Measurements from ENCODE around the gene PPP1R18.
"Not testable (repeated sequence)": the region's sequence is repeated elsewhere in the genome, so short reads cannot be mapped to it uniquely, and the experiment has no call there.

Gene PPP1R18

DNA sequence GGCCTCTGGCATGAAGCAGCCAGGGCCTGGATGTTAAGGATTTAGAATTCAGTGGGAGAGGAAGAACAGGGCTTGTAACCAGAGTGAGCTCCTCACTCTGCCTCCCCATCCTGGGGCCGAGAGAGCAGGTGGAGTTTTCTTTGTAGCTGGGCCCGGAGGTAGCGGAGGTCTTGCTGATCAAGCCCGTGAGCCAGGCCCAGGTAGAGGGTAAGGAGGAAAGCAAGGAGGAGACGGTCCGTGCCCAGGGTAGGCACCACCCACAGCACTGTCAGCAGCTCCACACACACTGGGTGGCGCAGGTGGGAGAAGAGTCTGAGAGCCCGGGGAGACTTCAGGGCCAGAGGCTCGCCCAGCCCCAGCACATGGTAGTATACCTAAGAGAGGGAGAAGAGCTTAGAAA lies 2.1 kb upstream of the PPP1R18 start:
- DNase-seq, result no peak

DNA sequence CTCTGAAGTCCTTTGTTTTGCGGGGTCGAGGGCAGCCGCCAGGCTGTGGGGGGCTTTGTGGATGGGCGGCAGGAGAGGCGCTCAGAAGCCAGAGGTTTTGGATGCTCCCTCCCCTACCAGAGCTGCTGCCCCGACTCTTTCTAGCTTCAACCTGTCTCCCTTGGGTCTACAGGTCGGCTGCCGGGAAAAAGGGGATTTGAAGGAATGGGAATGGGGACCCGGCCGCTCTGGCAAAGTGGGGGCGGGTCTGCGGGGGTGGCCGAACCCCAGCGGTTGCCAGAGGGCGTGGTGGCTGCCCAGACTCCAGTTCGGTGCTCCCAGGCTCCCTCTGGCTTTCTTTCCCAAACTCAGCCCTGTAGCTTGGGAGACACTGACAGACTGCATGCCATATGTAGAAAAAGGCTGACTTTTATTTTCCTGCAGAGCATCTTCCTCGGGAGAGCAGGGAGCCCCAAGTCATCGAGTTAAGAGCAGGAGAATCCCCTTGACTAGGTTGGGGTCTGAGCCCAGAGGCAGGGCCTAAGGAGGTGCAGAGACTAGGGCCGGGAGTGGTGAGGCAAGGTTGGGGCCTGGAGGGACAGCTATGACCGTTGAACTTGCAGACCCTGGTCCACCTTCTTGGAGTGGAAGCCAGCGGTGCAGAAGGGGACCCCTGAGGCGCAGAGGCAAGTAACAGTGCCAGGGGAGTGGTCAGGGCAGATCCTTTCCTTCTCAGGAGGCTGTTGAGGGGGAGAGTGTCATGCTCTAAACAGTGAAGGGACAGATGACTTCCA lies 1.4 kb upstream of the PPP1R18 start:
- DNase-seq, result no peak

DNA sequence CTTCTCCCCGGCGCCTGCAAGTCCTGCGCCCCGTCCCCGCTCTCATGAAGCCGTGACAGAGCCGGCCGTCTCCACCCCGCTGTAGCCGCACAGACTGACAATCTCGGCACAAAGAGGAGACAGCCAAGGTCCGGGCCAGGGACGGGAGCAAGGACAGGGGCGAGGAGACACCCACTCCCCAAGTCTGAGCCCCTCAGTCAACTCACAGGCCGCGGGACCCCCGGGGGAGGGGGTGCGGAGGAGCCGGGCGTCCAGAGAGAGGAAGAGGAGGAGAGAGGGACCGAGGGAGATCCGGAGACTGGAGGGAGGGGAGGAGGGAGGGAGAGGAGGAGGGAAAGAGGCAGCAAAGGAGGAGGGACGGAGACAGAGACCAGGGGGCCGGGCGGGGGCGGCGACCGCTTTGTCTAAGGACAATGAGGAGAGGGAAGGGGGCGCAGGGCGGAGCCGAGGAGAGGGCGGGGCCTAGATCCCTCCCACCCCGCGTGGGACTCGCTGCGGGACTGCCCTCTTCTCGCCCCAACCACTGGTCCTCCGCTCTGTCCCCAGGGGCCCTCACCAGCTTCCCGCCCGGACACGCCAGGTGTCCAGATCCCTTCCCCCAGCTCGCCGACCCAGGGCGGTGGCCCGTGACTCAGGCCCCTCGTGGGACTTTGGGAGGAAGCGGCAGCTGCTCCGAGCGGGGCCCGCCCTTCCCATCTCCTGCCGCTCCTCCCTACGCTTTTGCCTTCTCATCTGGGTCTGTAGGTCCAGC lies 638 bp upstream of the PPP1R18 start:
- peak; percentile 53 to 72 (median 60) for DNase-seq

DNA sequence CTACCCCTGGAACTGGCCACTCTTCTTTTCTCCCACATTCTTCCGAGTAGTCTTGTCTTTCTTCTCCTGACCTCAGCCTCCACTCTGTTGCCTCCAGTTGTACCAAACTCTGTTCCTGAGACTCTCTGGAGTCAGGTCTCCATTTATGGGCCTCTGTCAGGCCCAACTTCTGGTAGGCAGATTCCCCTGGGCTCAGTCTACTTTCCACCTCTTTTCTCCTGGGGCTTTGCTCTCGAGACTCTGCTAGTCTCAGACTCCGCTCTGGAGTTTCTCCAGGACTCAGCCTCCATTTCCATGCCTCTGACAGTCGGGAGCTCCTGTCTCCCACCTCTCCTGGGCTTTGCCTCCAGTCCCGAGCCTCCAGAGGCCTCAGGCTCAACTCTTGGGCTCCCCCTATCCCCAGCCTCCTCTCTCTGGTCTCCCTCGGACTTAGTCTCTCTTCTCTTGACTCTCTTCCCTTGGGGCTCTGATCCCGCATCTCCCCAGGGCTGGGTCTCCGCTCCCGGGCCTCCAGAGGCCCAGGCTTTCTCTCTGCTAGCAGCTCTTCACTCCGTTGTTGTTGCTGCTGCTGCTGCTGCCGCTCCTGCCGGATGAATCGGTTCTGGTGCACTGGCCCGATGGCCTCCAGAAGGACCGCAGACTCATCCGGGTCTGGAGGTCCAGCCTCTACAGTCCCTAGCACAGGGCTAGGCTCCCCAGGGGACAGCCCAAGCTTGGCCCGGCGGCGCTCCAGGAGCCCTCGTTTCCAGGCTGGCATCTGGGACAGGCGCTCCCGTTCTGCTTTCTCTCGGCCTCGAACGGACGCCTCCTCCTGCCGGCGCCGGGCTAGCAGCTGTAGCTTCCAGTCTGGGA lies 1.1 kb downstream of the PPP1R18 start:
- DNase-seq, result no peak

DNA sequence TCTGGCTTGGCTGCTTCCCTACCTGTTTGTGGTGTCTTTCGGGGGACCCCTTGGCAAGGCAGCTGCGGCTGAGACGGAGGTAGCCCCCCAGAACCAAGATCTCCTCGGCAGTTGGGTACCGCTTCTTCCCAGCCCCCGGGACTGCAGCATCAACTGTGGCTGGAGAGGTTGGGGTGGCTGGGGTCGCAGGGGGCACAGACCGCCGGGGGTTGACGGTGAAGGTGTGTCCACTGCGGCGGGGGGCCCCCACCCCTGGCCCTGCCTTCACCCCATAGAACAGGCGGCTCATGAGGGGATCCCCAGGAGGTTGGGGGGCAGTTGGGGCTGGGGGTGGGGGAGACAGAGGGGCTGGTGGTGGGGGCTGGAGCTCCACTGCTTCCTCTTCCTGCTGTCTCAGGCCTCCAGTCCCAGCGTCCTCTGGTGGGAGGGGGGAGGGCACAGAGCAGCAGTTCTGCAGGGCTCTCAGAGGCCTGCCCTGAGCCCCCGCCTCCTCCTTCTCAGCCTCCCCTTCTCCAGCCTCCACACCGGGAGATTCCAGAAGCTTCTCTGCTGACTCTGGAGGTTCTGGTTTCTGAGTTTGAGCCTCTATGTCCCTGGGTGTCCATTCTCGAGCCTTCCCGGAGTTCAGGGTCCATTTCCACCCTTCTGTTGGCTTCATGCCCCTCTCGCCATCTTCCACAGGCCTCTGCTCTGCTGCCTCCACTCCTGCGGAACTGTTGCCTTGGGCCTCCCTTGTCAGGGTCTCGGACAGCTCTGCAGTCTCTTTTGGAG lies 1.9 kb downstream of the PPP1R18 start:
- peak in 3 of 4 experiments; percentile 14 to 47 (median 43) for DNase-seq

DNA sequence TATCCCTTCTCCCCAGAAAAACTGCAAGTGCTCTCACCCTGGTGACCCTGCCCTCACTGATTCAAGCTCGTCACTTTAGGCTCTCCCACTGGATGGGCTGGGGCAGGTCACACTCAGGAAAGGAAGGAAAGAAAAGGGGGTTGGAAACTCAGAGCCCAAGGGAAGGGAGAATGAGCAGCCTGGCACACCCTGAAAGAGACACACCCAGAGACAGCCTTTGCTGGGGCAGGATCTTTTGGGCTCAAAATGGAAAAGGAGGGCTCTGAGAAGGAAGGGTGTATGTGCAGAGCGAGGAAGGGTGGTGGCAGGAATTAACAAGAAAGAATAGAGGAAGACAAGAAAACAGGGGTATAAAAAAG lies 2.5 kb downstream of the PPP1R18 start:
- DNase-seq, result no peak

DNA sequence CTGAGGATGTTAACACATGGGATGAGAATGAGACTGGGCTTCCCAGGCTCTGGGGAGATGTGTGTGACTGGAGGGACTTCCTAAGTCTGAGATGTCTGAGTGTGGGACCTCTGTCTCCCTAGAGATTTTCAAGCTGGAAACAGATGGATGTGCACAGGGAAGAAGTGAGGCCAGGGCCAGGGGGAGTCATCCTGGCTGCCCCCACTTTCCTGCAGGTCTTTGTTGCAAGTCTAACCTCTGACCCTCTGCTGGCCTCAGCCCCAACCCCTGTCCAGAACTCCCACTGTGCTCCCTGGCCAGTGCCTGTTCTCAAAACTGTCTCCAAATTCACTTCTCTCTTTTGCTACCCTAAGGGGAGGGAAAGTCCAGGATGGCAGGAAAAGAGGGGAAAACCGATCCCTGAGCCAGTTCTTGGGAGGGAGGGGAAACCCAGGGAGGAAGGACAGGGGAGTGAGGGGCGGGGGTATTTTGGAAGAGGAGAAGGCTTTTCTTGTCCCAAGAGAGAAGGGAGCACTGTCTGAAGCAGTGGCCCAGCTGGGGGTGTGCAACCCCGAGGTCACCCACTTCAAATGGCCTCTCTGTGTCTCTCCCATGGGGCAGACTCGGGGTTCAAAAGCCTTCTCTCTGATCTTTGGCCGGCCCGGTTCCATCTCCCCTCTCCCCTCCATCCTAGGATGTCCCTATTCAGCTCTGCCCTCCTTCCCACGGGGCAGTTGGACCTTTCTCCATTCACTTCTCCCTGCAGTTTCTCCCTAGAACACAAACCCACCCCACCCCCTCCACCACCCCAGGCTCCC lies 3.1 kb downstream of the PPP1R18 start:
- no peak for DNase-seq

DNA sequence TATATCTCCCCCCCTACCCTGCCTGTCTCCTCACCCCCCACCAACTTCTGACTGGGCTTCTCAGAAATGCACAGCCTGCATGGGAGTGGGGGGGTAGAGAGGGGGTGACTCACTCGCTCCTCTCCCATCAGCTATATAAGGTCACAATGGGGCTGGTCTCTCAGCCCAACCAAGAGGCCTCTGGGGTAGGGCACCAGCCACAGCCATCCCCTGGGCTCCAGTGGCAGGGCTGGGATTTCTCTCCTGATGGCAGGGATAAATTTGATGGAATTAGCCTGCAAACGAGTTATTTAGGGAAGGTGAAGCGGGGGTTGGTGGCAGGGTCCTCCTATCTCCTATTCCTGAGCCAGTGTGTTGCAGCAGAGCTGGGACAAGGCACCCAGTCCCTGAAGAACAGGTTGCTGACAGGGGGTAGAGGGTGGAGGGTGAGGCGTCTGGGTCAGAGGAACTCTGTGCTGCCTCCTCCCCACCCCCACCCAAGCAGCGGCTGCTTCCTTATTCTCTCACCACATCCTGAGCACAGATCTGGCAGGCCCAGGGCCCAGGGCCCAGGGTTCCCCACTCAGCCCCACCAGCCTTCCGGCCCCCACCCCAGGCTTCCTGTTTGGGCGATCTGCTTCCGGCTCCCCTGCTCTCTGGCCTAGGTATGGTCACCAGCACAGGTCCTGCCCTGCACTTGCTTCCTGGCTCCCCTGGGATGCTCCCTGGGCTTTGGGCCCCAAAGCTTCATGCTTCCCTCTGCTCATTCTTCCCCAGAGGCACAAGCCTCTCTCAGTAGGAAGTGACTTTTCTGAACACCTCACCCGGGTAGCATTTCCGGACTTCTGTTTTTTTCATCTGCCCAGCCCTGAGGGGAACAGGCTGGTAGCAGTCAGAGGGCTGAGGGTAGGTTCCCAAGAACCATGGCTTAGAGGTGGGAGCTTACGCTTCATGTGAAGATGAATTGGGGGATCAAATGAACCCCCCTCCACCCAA lies 4.0 kb downstream of the PPP1R18 start:
- peak; percentile 52 to 91 (median 75) for DNase-seq

DNA sequence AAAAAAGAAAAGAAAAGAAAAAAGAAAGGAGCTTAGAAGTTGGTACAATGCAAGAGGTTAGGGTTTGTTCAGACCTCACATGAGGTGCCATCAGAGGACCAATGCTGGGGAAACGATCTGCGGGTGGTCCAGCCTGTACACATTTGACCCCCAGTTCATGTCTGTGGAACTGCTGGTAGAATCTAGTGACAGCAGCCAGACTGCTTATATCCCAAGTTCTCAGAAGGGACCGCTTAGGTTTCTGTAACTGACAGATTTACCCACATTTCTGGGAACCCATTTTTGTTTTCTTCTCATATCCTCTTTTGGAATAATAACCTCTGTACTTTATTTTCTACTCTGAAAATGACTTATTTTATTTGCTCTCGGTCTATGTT lies 4.7 kb downstream of the PPP1R18 start:
- DNase-seq, result no peak

DNA sequence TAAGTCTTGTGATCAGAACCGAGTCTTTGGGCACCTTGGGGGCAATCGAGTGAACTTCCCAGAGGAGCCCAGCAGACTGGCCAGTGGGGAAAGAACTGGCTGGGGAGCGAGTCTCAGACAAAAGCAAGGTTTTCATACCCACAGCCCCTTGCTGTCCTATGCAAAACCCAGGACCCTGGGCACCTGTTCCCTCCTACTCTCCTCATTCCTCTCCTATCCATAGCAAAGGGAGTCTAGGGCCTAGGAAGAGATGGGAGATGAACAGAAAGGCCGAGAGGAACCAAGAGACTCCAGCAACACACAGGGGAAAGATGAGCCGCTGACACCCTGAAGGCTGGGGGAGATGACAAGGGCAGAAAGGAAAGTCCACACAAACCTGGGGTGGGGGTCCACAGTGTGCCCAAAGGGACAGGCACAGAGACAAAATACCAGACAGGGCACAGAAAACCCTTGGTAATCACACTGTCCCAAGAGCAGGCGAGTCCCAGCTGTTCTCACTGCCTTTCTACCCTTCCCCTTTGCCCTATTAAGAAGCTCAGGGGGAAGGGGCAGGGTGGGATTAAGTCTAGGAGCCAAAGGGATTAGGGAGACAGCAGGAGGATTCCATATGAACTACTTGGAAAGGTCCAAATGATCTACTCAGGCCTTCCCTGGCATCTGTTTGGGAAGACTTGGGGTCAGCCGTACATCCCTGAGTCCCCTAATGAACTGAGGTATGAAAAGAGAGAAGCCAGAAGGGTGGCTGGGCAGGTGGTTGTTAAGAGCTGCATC lies 6.5 kb downstream of the PPP1R18 start:
- no peak for DNase-seq

DNA sequence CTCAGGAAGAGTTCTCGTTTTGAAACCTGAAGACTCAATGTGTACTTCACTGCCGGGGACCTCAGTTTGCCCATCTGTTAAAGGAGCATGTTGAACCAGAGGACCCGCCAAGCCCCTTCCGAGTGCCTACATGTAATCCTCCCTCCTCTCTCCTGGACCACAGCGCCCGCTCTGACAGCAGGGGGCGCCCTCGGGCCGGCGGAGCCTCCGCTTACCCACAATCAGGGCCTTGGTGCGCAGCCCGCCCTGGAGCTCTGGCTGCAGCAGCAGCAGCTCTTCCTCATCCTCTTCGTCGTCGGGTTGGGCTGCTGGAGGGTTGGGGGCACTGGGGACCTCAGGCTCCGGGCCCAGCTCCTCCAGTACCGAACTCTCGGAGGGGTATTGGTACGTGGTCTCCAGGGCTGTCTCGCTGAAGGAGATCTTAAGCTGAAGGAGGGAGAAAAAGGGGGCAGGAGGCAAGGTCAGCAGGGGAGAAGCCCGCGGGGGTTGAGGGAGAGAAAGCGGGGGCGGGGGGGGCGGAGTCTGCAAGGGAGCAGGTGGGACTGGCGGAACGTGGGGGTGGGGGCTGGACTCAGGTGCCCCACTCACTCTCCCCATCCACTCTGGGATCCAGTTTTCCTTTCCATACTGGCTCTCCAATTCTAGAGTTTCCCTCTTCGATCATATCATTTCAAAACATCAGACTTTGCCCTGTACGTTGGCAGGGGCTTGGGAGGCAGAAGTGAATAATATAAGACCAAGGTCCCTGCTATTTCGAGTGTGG lies 7.3 kb downstream of the PPP1R18 start:
- DNase-seq, result peak; percentile 86 to 93 (median 90)

DNA sequence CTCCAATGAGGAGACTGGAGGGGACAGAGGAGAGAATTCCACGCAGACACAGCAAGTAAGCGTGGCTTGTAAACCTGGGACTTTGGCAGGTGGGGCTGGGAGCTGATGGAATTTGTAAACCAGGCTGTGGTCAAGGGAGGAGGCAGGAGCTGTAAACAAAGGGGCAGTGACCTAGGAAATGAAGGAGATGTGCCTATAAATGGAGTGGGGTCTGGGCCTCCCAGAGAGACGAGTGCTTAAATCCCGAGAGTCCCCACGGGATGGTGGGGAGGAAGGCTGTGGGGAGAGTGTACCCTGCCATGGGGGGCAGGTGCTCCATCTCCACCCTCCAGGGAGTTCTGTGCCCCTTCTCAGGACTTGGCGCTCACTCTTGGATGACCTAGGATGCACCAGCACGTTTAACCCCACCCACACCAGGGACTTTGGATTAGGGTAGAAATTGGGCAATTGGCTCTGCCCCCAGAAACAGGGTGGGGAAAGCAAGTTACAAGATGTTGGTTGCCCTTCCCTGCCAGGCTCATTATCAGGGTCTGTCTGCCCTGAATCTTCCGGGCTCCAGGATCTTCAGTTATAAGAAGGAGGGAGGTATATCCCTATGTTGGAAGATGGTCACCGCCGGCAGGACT lies 9.7 kb downstream of the PPP1R18 start:
- DNase-seq, result no peak

DNA sequence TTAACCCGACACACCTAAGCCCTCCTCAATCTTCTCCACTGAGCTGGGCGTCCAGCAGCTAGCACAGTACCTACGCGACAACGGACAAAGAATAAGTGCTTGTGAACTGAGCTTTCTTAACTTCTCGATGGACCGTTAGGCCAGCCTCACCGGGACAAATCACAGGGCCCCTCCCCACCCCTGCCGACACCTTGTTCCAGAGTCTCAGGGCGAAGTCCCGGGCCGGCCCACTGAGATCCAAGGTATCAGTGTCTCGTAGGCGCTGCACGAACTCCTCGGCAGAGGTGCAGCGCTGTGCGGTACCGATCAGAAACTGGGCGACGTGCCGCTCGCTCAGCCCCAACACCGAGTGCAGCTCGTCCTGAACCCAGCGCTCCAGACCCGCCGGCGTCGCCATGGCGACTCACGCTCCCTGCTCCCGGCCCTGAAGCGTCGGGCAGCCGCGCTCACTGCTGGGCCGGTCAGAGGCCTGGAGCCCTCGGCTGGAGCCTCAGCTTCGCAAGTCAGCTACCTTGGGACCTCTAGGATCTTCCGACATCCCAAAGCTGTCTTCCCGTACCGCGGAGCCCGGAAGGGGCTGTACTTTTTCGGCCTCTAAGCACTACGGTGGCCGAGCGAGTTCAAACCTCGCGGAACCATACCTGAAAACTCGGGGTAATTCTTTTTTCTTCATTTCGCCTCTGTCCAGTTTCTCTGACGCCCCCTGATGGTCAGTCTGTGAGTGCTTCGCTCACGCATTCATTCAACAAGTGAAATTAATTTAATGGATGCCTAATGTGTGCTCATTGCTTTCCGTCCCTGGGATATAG lies 13.8 kb downstream of the PPP1R18 start, which contains the start of gene DHX16:
Gene DHX16, minus strand, starts transcription at position 562 of the 809 bp plus-strand sequence. Its CDS starts 165 bp downstream, at position 397.
- DNase-seq, result peak; percentile 72 to 87 (median 80)

DNA sequence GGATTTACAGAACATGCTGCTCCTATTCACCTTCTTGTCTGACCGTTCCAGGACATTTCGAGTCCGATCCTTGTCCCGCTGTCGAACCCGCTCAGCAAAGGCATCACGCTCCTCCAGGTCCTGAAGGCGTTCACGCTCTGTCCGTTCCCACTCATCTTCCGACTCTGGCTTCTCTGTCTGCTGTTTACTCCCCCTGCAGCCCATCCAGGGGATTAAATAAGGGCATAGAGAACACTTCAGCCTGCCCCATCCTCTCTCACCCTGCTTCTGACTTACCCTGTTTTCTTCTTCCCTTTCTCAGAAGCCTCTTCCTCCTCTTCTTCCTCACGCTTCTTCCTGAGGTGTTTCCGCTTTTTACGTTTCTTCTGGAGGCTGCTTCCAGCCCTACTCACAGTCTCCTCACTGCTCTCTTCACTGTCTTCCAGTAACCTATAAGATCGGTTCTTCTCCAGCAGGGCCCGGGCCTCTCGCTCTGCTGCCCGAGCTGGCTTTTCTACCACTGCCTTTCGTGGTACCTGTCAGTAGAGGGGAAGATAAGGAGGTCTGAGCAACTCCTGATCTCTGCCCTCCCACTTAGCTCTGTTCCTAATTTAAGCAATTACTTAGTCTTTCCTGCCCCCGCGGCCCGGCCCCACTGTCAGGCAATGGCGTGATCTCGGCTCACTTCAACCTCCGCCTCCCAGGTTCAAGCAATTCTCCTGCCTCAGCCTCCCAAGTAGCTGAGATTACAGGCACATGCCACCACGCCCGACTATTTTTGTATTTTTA lies 15.5 kb downstream of the PPP1R18 start:
- no peak for DNase-seq

DNA sequence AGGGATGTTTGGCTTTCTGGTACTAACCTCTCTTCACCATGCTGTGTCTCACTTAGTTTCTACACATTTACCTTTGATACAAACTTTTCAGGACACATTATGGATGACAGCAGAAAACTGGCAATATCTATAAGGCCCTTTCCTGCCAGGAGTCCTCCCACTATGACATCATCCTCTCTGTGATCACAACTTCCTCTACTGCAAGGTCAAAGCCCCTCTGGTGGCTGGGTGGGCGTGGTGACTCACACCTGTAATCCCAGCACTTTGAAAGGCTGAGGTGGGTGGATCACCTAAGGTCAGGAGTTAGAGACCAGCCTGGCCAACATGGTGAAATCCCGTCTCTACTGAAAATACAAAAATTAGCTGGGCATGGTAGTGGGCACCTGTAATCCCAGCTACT lies 20.1 kb downstream of the PPP1R18 start:
- DNase-seq, result not testable (repeated sequence)

DNA sequence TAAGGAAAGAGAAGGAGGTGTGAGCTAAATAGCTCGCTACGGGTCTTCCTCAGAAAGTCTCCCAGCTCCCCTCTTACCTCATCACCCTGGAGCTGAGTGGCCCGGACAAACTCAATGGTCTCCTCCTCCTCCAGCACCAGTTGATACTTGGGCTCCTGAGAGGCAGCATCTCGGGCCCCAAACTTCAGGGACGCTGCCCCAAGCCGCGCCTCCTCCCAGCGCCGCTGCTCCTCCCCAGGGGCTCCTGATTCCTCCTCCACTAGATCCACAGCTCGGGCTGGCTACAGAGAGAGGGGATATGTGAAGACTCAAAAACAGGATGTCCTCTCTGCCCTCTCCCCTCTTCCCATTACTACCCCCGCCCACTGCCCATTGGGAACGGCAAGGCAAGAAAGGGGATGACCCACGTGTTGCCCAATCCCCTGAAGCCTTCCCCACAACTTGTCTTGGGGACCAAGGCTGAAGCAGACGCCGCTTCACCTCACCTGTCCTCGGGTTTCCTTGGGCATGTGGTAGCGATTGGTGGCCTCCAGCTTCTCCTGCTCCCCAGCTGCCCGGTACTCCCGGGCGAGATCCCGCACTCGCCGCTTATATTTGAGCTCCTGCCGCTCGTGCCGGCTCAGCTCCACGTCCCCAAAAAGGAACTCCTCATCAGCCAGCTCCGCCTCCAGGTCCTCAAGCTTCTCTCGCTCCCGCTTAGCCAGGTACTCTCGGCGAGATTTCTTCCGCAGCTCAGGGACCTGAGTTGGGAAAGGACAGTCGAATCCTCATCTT lies 21.3 kb downstream of the PPP1R18 start:
- no peak for DNase-seq
